HCT116 (cell line): ENCODE measurements around the gene DUSP3.

Source experiments
- CBX3 ChIP-seq: IDR thresholded peaks from 2 replicates; pipeline ENCODE4 v1.6.1; 2012; ENCODE audit warnings: low read depth
- EZH2 ChIP-seq: fragments of 200-600 bp; sonication (generic); IDR thresholded peaks from 2 replicates; pipeline ENCODE4 v1.6.1; 2017; ENCODE audit warnings: antibody characterized with exemption, mixed run types
- POLR2A ChIP-seq: IDR thresholded peaks from 2 replicates; pipeline ENCODE4 v1.7.0; 2011; ENCODE audit warnings: borderline replicate concordance; ENCODE audit not compliant: insufficient read depth, insufficient read length; ENCODE audit errors: extremely low read depth
- POLR2AphosphoS5 ChIP-seq: IDR thresholded peaks from 2 replicates; pipeline ENCODE4 v1.6.1; 2011; ENCODE audit warnings: mild to moderate bottlenecking, low read depth, low read length, moderate library complexity
- YY1 ChIP-seq: IDR thresholded peaks from 2 replicates; pipeline ENCODE4 v1.6.1; 2011; ENCODE audit warnings: low read length, low read depth, moderate library complexity, mild to moderate bottlenecking; ENCODE audit not compliant: insufficient replicate concordance; ENCODE audit errors: extremely low read depth
- TF ChIP-seq, protein P1 (sequence below), 3 experiments: fragments of 200-600 bp in 1 of 3; sonication (generic) in 1 of 3; IDR thresholded peaks in 2 of 3; conservative IDR thresholded peaks in 1 of 3; 2 replicates each; pipeline ENCODE4 v1.5.1; 2012 to 2017; ENCODE audit warnings: low read depth in 2 of 3, low read length in 2 of 3, antibody characterized with exemption in 1 of 3, borderline replicate concordance in 1 of 3, control low read depth in 1 of 3, mild to moderate bottlenecking in 1 of 3, mixed read lengths in 1 of 3, mixed run types in 1 of 3, moderate library complexity in 1 of 3; ENCODE audit not compliant: insufficient read depth in 1 of 3
- TF ChIP-seq, protein P2 (sequence below): IDR thresholded peaks from 2 replicates; pipeline ENCODE4 v1.6.1; 2012; ENCODE audit warnings: low read depth
- TF ChIP-seq, protein P3 (sequence below): IDR thresholded peaks from 2 replicates; pipeline ENCODE4 v1.6.1; 2012
- TF ChIP-seq, protein P4 (sequence below): IDR thresholded peaks from 2 replicates; pipeline ENCODE4 v1.6.1; 2011; ENCODE audit warnings: mild to moderate bottlenecking, low read length, moderate library complexity; ENCODE audit not compliant: insufficient replicate concordance; ENCODE audit errors: extremely low read depth

DNA sequence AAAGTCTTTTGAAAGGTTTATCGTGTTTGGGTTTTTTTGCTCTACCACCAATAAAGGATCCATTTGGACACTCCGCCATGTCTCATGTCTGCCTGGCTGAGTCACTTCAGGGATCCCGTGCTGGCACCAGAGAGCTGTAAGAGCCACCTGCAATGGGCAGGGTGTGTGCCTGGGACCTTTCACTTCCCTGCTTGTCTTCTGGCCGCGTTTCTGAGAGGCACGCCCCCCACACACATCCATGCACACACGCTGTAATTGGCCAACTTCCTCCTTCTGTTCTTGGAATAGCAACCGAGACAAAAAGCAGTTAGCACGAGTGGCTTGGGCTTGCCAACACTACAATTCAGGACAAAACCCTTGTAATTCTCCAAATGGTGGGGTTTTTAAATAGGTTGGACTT lies 10.4 kb downstream of the DUSP3 start:
- TF ChIP-seq, protein P1, sequence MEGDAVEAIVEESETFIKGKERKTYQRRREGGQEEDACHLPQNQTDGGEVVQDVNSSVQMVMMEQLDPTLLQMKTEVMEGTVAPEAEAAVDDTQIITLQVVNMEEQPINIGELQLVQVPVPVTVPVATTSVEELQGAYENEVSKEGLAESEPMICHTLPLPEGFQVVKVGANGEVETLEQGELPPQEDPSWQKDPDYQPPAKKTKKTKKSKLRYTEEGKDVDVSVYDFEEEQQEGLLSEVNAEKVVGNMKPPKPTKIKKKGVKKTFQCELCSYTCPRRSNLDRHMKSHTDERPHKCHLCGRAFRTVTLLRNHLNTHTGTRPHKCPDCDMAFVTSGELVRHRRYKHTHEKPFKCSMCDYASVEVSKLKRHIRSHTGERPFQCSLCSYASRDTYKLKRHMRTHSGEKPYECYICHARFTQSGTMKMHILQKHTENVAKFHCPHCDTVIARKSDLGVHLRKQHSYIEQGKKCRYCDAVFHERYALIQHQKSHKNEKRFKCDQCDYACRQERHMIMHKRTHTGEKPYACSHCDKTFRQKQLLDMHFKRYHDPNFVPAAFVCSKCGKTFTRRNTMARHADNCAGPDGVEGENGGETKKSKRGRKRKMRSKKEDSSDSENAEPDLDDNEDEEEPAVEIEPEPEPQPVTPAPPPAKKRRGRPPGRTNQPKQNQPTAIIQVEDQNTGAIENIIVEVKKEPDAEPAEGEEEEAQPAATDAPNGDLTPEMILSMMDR (IDR thresholded peaks at IDR 0.05 in 2 of 3, conservative IDR thresholded peaks at IDR 0.05 in 1 of 3; ENCODE audit: borderline replicate concordance in 1 of 3, insufficient read depth in 1 of 3, low read depth in 2 of 3, low read length in 2 of 3): no peak
- TF ChIP-seq, protein P2, sequence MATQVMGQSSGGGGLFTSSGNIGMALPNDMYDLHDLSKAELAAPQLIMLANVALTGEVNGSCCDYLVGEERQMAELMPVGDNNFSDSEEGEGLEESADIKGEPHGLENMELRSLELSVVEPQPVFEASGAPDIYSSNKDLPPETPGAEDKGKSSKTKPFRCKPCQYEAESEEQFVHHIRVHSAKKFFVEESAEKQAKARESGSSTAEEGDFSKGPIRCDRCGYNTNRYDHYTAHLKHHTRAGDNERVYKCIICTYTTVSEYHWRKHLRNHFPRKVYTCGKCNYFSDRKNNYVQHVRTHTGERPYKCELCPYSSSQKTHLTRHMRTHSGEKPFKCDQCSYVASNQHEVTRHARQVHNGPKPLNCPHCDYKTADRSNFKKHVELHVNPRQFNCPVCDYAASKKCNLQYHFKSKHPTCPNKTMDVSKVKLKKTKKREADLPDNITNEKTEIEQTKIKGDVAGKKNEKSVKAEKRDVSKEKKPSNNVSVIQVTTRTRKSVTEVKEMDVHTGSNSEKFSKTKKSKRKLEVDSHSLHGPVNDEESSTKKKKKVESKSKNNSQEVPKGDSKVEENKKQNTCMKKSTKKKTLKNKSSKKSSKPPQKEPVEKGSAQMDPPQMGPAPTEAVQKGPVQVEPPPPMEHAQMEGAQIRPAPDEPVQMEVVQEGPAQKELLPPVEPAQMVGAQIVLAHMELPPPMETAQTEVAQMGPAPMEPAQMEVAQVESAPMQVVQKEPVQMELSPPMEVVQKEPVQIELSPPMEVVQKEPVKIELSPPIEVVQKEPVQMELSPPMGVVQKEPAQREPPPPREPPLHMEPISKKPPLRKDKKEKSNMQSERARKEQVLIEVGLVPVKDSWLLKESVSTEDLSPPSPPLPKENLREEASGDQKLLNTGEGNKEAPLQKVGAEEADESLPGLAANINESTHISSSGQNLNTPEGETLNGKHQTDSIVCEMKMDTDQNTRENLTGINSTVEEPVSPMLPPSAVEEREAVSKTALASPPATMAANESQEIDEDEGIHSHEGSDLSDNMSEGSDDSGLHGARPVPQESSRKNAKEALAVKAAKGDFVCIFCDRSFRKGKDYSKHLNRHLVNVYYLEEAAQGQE: no peak
- TF ChIP-seq POLR2A (no peak), EZH2 (no peak), YY1 (no peak), CBX3 (no peak), POLR2AphosphoS5 (no peak)
- TF ChIP-seq, protein P3, sequence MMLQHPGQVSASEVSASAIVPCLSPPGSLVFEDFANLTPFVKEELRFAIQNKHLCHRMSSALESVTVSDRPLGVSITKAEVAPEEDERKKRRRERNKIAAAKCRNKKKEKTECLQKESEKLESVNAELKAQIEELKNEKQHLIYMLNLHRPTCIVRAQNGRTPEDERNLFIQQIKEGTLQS: no peak
- TF ChIP-seq, protein P4, sequence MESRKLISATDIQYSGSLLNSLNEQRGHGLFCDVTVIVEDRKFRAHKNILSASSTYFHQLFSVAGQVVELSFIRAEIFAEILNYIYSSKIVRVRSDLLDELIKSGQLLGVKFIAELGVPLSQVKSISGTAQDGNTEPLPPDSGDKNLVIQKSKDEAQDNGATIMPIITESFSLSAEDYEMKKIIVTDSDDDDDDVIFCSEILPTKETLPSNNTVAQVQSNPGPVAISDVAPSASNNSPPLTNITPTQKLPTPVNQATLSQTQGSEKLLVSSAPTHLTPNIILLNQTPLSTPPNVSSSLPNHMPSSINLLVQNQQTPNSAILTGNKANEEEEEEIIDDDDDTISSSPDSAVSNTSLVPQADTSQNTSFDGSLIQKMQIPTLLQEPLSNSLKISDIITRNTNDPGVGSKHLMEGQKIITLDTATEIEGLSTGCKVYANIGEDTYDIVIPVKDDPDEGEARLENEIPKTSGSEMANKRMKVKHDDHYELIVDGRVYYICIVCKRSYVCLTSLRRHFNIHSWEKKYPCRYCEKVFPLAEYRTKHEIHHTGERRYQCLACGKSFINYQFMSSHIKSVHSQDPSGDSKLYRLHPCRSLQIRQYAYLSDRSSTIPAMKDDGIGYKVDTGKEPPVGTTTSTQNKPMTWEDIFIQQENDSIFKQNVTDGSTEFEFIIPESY: no peak
